Tibial nerve (tissue), 4 donors: Measurements from ENCODE around the gene CDCP1.

Experiments used
- CTCF ChIP-seq, 5 experiments: fragments of 200-600 bp in 3 of 5; fragments of 450-650 bp in 2 of 5; sonication (generic) in 3 of 5; IDR thresholded peaks; one replicate each; pipeline ENCODE4 v1.5.1; 2016 to 2019; ENCODE audit warnings: antibody characterized with exemption in 5 of 5, mild to moderate bottlenecking in 3 of 5, moderate library complexity in 2 of 5
- EP300 ChIP-seq, 2 donors: sonication (generic); formaldehyde crosslinking; IDR thresholded peaks; one replicate each; pipeline ENCODE4 v1.6.1; 2017; ENCODE audit warnings: antibody characterized with exemption in 2 of 2, mild to moderate bottlenecking in 1 of 2
- POLR2A ChIP-seq, 2 donors: fragments of 450-650 bp; IDR thresholded peaks; one replicate each; pipeline ENCODE4 v1.6.1; 2017; ENCODE audit warnings: antibody characterized with exemption in 2 of 2, mild to moderate bottlenecking in 2 of 2, moderate library complexity in 2 of 2

GRCh38 chr3:45064512-45065372 lies 81.4 kb downstream of the CDCP1 start:
- TF ChIP-seq CTCF (IDR thresholded peaks at IDR 0.05) = no peak
- no peak for TF ChIP-seq POLR2A (IDR thresholded peaks at IDR 0.05)
- peak; percentile 26 to 39 for TF ChIP-seq EP300 (IDR thresholded peaks at IDR 0.05)
